HG03045 (cell line): ENCODE measurements around the gene CSRP1.
"Not testable (repeated sequence)": the region's sequence is repeated elsewhere in the genome, so short reads cannot be mapped to it uniquely, and the experiment has no call there.

ENCODE experiments used
- ATAC-seq: cut with Tn5 transposase; IDR thresholded peaks from one replicate; pipeline ENCODE4 v1.9.1; 2021; ENCODE audit warnings: mild to moderate bottlenecking, moderate library complexity; ENCODE audit not compliant: unreplicated experiment

Gene CSRP1

GRCh38 chr1:201506557-201507359 is at the start of gene CSRP1:
CSRP1 (minus strand) TSS chr1:201507123; CDS start chr1:201496303, 10,820 bp downstream.
- ATAC-seq: peak; percentile 93

- ATAC-seq: no peak
Measured at GRCh38 chr1:201555593-201555945, 48.6 kb upstream of the CSRP1 start.

GRCh38 chr1:201554789-201555592 is 48.1 kb upstream of the CSRP1 start:
- no peak for ATAC-seq

GRCh38 chr1:201554190-201554600 is 47.3 kb upstream of the CSRP1 start:
- ATAC-seq: no peak

- no peak for ATAC-seq
Measured at GRCh38 chr1:201553496-201554189, 46.7 kb upstream of the CSRP1 start.

GRCh38 chr1:201552941-201553351 is 46.0 kb upstream of the CSRP1 start:
- no peak for ATAC-seq

GRCh38 chr1:201551877-201552731 is 45.2 kb upstream of the CSRP1 start:
- ATAC-seq: no peak

GRCh38 chr1:201551096-201551495 is 44.2 kb upstream of the CSRP1 start:
- no peak for ATAC-seq

GRCh38 chr1:201549522-201549921 is 42.6 kb upstream of the CSRP1 start:
- not testable (repeated sequence) for ATAC-seq

- no peak for ATAC-seq
Measured at GRCh38 chr1:201545851-201546492, 39.0 kb upstream of the CSRP1 start.

- ATAC-seq: no peak
Measured at GRCh38 chr1:201544710-201545109, 37.8 kb upstream of the CSRP1 start.

GRCh38 chr1:201543871-201544642 is 37.1 kb upstream of the CSRP1 start:
- no peak for ATAC-seq

GRCh38 chr1:201542309-201543035 is 35.5 kb upstream of the CSRP1 start:
- ATAC-seq: no peak

GRCh38 chr1:201540846-201541735 is 34.2 kb upstream of the CSRP1 start:
- no peak for ATAC-seq

- no peak for ATAC-seq
Measured at GRCh38 chr1:201539561-201540431, 32.9 kb upstream of the CSRP1 start.
